Fibroblast of lung (primary cell): Measurements from ENCODE around the gene L1CAM. TPM values are rescaled to one million over a fixed set of nuclear protein-coding genes. Genes with fewer than 3 reads are reported as not detected.

Experiments
- DNase-seq, 2 donors: peaks; one replicate each; pipeline versions ENCODE4 v3.0.0 to v3.0.0-alpha.2; 2010; ENCODE audit warnings: low read depth in 2 of 2
- H2AFZ ChIP-seq: 2 replicates; pipeline ENCODE4 v1.5.1; 2012; ENCODE audit warnings: low read length, control low read depth, inconsistent platforms
- H3K27ac ChIP-seq: 2 replicates; pipeline ENCODE4 v1.5.1; 2011; ENCODE audit warnings: low read length, control low read depth; ENCODE audit not compliant: insufficient read depth
- H3K27me3 ChIP-seq: 2 replicates; pipeline ENCODE4 v1.5.1; 2011; ENCODE audit warnings: mild to moderate bottlenecking, low read length; ENCODE audit not compliant: control insufficient read depth, insufficient read depth
- H3K36me3 ChIP-seq: 2 replicates; pipeline ENCODE4 v1.5.1; 2011; ENCODE audit warnings: low read length; ENCODE audit not compliant: control insufficient read depth, insufficient read depth
- H3K4me1 ChIP-seq: 2 replicates; pipeline ENCODE4 v1.5.1; 2011; ENCODE audit warnings: low read length; ENCODE audit not compliant: control insufficient read depth, insufficient read depth; ENCODE audit errors: extremely low read depth
- H3K4me2 ChIP-seq: 2 replicates; pipeline ENCODE4 v1.5.1; 2011; ENCODE audit warnings: low read length, control low read depth; ENCODE audit not compliant: insufficient read depth; ENCODE audit errors: extremely low read depth
- H3K4me3 ChIP-seq, 4 experiments: fragments of 200-600 bp in 1 of 4; sonication (generic) in 1 of 4; replicated peaks in 1 of 4; 2 replicates each; pipeline ENCODE4 v1.5.1; 2011 to 2016; ENCODE audit warnings: low read length in 4 of 4, low read depth in 3 of 4, mild to moderate bottlenecking in 3 of 4, control low read depth in 2 of 4, inconsistent platforms in 1 of 4, mixed read lengths in 1 of 4; ENCODE audit not compliant: insufficient read depth in 1 of 4; ENCODE audit errors: control extremely low read depth in 1 of 4
- H3K79me2 ChIP-seq: 2 replicates; pipeline ENCODE4 v1.5.1; 2012; ENCODE audit warnings: mild to moderate bottlenecking, low read length, inconsistent platforms; ENCODE audit not compliant: control insufficient read depth, insufficient read depth
- H3K9ac ChIP-seq: 2 replicates; pipeline ENCODE4 v1.5.1; 2011; ENCODE audit warnings: mild to moderate bottlenecking, low read length, control low read depth; ENCODE audit not compliant: insufficient read depth
- H3K9me3 ChIP-seq: 2 replicates; pipeline ENCODE4 v1.5.1; 2012; ENCODE audit warnings: low read depth, low read length; ENCODE audit not compliant: control insufficient read depth, insufficient read depth
- H4K20me1 ChIP-seq: 2 replicates; pipeline ENCODE4 v1.5.1; 2011; ENCODE audit warnings: low read length; ENCODE audit not compliant: control insufficient read depth, insufficient read depth; ENCODE audit errors: extremely low read depth
- EZH2 ChIP-seq: IDR thresholded peaks from 2 replicates; pipeline ENCODE4 v1.5.1; 2012; ENCODE audit warnings: low read length, control low read depth, mild to moderate bottlenecking; ENCODE audit errors: missing control alignments
- polyA plus RNA-seq, 2 donors: library from polyadenylated mRNA; depleted of rRNA in 1 of 2; stranded (reverse) in 1 of 2; unstranded in 1 of 2; fragments of >200 nt; gene quantifications; 2 replicates each; pipeline ENCODE4 v1.2.1, GENCODE V29; 2011 to 2012; ENCODE audit warnings: missing spikeins in 1 of 2
- total RNA-seq: library from RNA; depleted of rRNA; stranded (reverse); fragments of >200 nt; gene quantifications from 2 replicates; pipeline ENCODE4 v1.2.1, GENCODE V29; 2014
- TF ChIP-seq, protein P1 (sequence below), 2 donors: IDR thresholded peaks in 1 of 2; conservative IDR thresholded peaks in 1 of 2; 1 replicate in 1 of 2; 2 replicates in 1 of 2; pipeline ENCODE4 v1.5.1; 2011 to 2012; ENCODE audit warnings: low read length in 2 of 2, control low read depth in 1 of 2, inconsistent platforms in 1 of 2, low read depth in 1 of 2, mild to moderate bottlenecking in 1 of 2

Gene L1CAM
- total and polyA plus RNA-seq, 2 donors (not counting 1 experiment from before 2014, with no cell fraction given) = 0.99 to 1.7 TPM

DNA sequence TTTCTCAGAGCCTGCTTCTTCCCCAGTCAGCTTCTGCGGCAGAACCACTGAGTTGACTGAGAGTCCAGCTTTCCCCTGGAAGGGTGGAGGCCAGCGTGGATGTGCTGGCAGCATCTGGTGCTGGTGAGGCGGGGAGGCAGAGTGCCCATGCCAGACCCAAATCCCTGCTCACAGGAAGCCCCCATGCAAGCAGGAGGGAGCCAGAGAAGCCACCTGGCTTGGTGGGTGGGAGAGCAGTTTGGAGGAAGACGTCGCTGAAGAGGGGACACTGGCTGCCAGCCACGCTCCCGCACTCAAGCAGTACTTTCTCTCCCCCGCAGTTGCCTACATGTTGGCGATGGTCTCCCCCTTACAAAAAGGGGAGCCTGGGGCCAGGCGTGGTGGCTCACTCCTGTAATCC is 61.6 kb downstream of the L1CAM start:
- no peak for DNase-seq
- no peak overlapping the region for H3K4me3 ChIP-seq
- no peaks in the 10 kb centered on the region for H3K4me1 ChIP-seq
- H3K79me2 ChIP-seq = no peaks in the 10 kb centered on the region
- no peaks in the 10 kb centered on the region for H3K9me3 ChIP-seq
- H2AFZ ChIP-seq = no peak overlapping the region
- no peak overlapping the region for H3K9ac ChIP-seq
- H3K4me2 ChIP-seq = no peak overlapping the region
- H4K20me1 ChIP-seq = no peaks in the 10 kb centered on the region
- no peaks in the 10 kb centered on the region for H3K36me3 ChIP-seq
- H3K27me3 ChIP-seq = peaks cover 19% of the 10 kb centered on the region
- H3K27ac ChIP-seq = no peak overlapping the region
- TF ChIP-seq EZH2 = no peak
- TF ChIP-seq, protein P1, sequence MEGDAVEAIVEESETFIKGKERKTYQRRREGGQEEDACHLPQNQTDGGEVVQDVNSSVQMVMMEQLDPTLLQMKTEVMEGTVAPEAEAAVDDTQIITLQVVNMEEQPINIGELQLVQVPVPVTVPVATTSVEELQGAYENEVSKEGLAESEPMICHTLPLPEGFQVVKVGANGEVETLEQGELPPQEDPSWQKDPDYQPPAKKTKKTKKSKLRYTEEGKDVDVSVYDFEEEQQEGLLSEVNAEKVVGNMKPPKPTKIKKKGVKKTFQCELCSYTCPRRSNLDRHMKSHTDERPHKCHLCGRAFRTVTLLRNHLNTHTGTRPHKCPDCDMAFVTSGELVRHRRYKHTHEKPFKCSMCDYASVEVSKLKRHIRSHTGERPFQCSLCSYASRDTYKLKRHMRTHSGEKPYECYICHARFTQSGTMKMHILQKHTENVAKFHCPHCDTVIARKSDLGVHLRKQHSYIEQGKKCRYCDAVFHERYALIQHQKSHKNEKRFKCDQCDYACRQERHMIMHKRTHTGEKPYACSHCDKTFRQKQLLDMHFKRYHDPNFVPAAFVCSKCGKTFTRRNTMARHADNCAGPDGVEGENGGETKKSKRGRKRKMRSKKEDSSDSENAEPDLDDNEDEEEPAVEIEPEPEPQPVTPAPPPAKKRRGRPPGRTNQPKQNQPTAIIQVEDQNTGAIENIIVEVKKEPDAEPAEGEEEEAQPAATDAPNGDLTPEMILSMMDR (conservative IDR thresholded peaks at IDR 0.05 in 1 of 2, IDR thresholded peaks at IDR 0.05 in 1 of 2; ENCODE audit: low read depth in 1 of 2, low read length in 2 of 2) = no peak

DNA sequence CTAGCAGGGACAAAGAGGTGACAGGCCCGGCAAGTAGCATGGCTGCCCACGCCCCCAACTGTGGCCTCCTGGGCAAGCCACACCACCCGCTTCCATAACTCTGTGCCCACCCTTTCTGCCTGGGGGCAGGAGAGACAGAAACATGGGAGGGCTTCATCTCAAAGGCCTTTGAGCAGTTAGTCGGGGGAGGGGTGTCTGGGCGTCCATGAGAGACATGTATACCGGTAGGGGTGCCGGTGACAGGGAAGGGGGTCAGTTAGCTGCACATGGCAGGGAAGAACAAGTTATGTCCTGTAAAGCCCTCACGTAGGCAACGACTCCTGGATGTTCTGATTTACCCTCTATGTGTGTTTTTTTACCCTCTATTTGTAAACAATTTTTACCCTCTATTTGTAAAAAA is 64.9 kb downstream of the L1CAM start:
- no peaks in the 10 kb centered on the region for H3K4me1 ChIP-seq
- no peak overlapping the region for H2AFZ ChIP-seq
- H3K27me3 ChIP-seq = peaks cover 9% of the 10 kb centered on the region
- H3K79me2 ChIP-seq = no peaks in the 10 kb centered on the region
- no peaks in the 10 kb centered on the region for H4K20me1 ChIP-seq
- H3K27ac ChIP-seq = no peak overlapping the region
- TF ChIP-seq EZH2 = no peak
- TF ChIP-seq, protein P1 (conservative IDR thresholded peaks at IDR 0.05 in 1 of 2, IDR thresholded peaks at IDR 0.05 in 1 of 2; ENCODE audit: low read depth in 1 of 2, low read length in 2 of 2) = no peak
- H3K9me3 ChIP-seq = no peaks in the 10 kb centered on the region
- H3K9ac ChIP-seq = no peak overlapping the region
- no peak overlapping the region for H3K4me3 ChIP-seq
- no peak for DNase-seq
- no peak overlapping the region for H3K4me2 ChIP-seq
- H3K36me3 ChIP-seq = no peaks in the 10 kb centered on the region

DNA sequence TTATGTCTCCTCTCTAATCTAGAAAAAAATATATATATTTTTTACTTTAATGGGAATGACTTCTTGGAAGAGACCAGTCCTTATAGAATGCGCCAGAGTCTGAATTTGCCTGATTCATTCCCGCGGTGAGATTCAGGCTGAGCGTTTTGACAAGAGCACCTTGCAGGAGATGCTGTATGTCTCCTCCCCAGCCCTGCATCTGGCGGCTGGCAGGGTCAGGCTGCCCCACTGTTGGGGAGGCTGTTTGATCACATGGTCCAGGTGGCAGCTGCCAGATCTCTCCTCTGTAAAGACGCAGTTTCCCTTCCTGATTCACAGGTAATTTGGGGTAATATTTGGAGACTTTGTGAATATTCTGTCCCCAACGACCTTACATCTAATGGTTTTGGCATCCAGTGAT is 65.4 kb downstream of the L1CAM start:
- Histone ChIP-seq H3K27me3 (peaks cover 9% of the 10 kb centered on the region), H3K9ac (no peak overlapping the region), H2AFZ (no peak overlapping the region), H4K20me1 (no peaks in the 10 kb centered on the region), H3K9me3 (no peaks in the 10 kb centered on the region), H3K4me1 (no peaks in the 10 kb centered on the region), H3K79me2 (no peaks in the 10 kb centered on the region), H3K36me3 (no peaks in the 10 kb centered on the region), H3K4me3 (no peak overlapping the region), H3K27ac (no peak overlapping the region), H3K4me2 (no peak overlapping the region)
- no peak for TF ChIP-seq EZH2
- TF ChIP-seq, protein P1 (conservative IDR thresholded peaks at IDR 0.05 in 1 of 2, IDR thresholded peaks at IDR 0.05 in 1 of 2; ENCODE audit: low read depth in 1 of 2, low read length in 2 of 2) = no peak
- DNase-seq = no peak
